HG02642 (cell line): ENCODE measurements around the gene SOCS1.

Experiments
- ATAC-seq: cut with Tn5 transposase; IDR thresholded peaks from one replicate; pipeline ENCODE4 v1.9.1; 2021; ENCODE audit warnings: mild to moderate bottlenecking; ENCODE audit not compliant: unreplicated experiment, poor library complexity

SOCS1 gene

GRCh38 chr16:11289202-11289601 lies 33.2 kb upstream of the SOCS1 start:
- ATAC-seq, result no peak

- ATAC-seq, result no peak
Measured at GRCh38 chr16:11285842-11286241, 29.8 kb upstream of the SOCS1 start.

- no peak for ATAC-seq
Measured at GRCh38 chr16:11283820-11284248, 27.8 kb upstream of the SOCS1 start.

GRCh38 chr16:11280616-11281522 lies 24.9 kb upstream of the SOCS1 start, which contains the start of gene PRM1:
Gene PRM1 (minus strand): TSS chr16:11281330. CDS start chr16:11281238, 92 bp downstream.
- no peak for ATAC-seq

- no peak for ATAC-seq
Measured at GRCh38 chr16:11278681-11279628, 23.0 kb upstream of the SOCS1 start.

GRCh38 chr16:11277607-11278337 lies 21.8 kb upstream of the SOCS1 start:
- ATAC-seq, result no peak

- no peak for ATAC-seq
Measured at GRCh38 chr16:11276896-11277593, 21.0 kb upstream of the SOCS1 start.

GRCh38 chr16:11276143-11276895 lies 20.3 kb upstream of the SOCS1 start, which contains the start of gene PRM2:
Gene PRM2 (minus strand): TSS chr16:11276480. CDS start chr16:11276370, 110 bp downstream.
- ATAC-seq, result no peak

- ATAC-seq, result no peak
Measured at GRCh38 chr16:11274964-11275363, 19.0 kb upstream of the SOCS1 start.

- no peak for ATAC-seq
Measured at GRCh38 chr16:11273721-11274324, 17.8 kb upstream of the SOCS1 start.

GRCh38 chr16:11272921-11273720 lies 17.1 kb upstream of the SOCS1 start, which contains the start of gene PRM3:
Gene PRM3 (minus strand): TSS chr16:11273629. CDS start chr16:11273595, 34 bp downstream.
- ATAC-seq, result no peak

- no peak for ATAC-seq
Measured at GRCh38 chr16:11272484-11272883, 16.5 kb upstream of the SOCS1 start.

- ATAC-seq, result no peak
Measured at GRCh38 chr16:11271610-11272009, 15.6 kb upstream of the SOCS1 start.

GRCh38 chr16:11270602-11271162 lies 14.7 kb upstream of the SOCS1 start:
- no peak for ATAC-seq

GRCh38 chr16:11268921-11269375 lies 12.9 kb upstream of the SOCS1 start, which contains the start of gene TNP2:
Gene TNP2 (minus strand): TSS chr16:11269325. CDS start chr16:11269262, 63 bp downstream.
- ATAC-seq, result no peak

- ATAC-seq, result no peak
Measured at GRCh38 chr16:11265124-11265523, 9.1 kb upstream of the SOCS1 start.
